RCC 7860 (cell line): ENCODE measurements around the gene CEACAM16.
"Not testable (repeated sequence)": the region's sequence is repeated elsewhere in the genome, so short reads cannot be mapped to it uniquely, and the experiment has no call there.

ENCODE experiments used
- DNase-seq: peaks from one replicate; pipeline ENCODE4 v3.0.0-alpha.2; 2015; ENCODE audit warnings: low spot score
- FAIRE-seq: peaks from 2 replicates; lab custom pipeline; 2012; peaks lifted over from hg19 to GRCh38; lab: Jason Lieb, UNC

CEACAM16 gene

DNA sequence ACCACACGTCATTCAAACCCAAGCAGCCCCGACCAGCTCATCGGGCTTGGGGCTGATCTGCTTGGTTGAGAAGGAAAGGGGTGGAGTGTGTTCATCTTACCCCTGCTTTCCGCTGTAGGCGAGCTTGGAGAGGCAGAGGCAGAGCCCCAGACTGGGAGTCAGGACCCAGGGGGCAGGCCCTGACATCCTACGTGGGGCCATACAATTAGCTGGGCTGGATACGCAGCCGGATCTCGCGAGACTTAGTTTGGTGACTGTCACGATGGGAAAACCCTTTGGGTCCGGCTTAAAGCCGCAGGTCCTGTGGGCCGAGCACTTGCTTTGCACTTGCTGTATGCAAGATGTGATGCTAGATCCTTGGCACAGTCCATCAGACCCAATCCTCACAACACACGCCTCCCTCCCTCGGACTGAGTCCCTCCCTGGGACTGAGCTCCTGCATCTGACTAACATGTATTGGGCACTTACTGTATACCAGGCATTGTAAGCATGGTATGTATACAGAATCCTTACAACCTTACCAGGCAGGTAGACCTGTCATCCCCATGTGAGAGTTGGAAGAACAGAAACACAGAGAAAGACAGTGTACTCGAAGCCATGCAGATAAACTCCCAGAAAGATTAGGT is 3.7 kb downstream of the CEACAM16 start:
- DNase-seq (no peak), FAIRE-seq (no peak)

DNA sequence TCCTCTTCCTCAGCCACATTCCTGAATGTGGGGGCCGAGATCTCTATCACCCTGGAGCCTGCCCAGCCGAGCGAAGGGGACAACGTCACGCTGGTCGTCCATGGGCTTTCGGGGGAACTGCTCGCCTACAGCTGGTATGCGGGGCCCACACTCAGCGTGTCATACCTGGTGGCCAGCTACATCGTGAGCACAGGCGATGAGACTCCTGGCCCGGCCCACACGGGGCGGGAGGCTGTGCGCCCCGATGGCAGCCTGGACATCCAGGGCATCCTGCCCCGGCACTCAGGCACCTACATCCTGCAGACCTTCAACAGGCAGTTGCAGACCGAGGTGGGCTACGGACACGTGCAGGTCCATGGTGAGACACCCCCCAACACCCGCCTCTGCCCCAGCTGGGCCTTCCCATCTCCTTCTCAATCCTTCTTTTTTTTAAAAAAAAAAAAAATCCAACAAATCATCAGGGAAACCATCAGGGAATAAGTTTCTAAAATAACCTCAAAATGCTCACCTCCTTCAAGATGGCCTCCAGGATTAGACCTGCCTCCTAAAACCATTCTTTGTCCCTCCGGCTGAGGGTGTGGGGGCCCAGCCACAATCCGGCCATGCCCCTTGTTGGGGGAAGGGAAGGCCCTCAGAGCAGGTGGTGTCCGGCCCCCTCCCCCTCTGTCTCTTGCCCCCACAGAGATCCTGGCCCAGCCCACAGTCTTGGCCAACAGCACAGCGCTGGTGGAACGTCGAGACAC is 4.6 kb downstream of the CEACAM16 start:
- no peak for FAIRE-seq
- no peak for DNase-seq

DNA sequence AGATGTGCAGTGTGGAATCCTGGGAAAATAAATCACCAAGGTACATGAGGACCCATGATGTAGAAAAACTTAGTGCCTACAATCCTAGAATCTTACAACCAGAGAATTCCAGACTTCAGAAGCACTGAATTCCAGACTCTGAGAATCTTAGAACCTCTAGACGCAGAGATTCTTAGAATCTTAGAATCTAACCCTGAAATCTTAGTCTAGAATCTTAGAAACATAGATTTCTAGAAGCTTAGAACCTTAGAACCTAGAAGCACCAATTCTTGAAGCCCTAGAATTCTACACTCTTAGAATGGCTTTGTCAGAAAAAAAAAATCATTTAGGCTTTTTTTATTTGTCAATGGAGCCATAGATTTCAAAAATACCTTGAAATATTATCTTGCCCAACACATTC is 6.0 kb downstream of the CEACAM16 start:
- DNase-seq = no peak
- FAIRE-seq = no peak

DNA sequence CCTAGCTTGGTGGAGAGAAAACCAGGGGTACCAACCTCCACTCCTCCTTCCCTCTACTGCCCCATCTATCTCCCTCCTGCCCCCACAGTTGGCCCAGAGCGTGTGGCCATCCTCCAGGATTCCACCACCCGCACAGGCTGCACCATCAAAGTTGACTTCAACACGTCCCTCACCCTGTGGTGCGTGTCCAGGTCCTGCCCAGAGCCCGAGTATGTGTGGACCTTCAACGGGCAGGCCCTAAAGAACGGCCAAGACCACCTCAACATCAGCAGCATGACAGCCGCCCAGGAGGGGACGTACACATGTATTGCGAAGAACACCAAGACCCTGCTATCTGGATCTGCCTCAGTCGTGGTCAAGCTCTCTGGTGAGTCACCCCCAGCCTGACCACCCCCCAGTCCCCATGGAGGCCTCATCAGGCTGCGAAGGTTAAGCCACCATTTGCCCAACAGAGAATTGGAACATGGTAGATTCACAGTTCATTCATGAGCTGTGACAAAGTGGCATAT is 6.6 kb downstream of the CEACAM16 start:
- DNase-seq = no peak
- no peak for FAIRE-seq

DNA sequence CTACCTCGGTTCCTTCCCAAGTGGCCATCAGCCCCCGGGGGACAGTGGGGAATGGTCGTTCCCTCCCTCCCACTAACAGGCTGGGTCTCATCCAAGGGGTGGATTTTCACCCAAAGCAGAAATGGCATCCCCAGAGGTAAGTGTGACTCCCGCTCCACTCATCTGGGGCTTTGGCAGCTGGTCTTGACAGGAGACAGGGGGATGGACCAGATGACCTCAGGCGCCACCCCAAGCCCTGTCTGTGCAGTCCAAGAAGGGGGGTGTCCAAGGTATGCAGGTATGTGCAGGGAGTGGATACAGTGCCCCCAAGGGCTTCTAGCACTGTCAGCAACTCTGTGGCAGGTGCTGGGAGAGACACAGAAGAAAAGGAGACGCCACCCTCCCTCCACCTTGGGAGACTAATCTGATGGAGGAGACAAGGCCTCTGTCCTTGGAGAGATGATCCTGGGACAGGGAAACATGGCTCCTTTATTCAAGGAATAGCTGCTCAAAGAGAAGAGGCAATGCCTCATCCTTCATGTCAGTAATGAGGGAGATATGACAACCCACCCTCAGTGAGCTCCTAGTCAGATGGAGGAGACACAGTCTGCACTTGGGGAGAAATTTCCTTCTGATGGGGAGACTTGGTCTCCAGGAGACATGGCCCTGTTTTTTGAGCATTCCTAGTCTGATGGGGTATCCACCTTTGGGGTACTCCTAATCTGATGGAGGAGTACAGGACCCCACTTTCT is 7.7 kb downstream of the CEACAM16 start:
- FAIRE-seq = no peak

DNA sequence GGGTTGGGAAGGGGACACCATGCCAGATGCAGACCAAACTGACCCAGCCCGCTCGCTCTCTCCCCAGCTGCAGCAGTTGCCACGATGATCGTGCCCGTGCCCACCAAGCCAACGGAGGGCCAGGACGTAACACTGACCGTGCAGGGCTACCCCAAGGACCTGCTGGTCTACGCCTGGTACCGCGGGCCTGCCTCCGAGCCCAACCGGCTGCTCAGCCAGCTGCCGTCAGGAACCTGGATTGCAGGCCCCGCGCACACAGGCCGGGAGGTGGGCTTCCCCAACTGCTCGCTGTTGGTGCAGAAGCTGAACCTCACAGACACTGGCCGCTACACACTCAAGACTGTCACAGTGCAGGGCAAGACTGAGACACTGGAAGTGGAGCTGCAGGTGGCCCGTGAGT is 8.8 kb downstream of the CEACAM16 start:
- no peak for DNase-seq

More for the DNA sequence above, 7.7 kb downstream of the CEACAM16 start:
- DNase-seq = no peak

DNA sequence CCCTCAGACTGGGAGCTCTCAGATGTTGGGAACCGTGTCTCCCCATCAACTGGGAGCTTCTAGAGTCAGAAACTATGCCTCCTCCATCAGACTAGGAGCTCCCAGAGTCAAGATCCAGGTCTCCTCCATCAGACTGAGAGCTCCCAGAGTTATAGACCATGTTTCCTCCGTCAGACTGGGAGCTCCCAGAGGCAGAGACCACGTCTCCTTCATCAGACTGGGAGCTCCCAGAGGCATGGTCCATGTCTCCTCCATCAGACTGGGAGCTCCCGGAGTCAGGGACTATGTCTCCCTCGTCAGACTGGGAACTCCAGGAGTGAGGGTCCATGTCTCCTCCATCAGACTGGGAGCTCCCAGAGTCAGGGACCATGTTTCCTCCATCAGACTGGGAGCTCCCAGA is 10.0 kb downstream of the CEACAM16 start:
- FAIRE-seq = no peak
- DNase-seq = no peak

More for the DNA sequence above, 8.8 kb downstream of the CEACAM16 start:
- FAIRE-seq = no peak

DNA sequence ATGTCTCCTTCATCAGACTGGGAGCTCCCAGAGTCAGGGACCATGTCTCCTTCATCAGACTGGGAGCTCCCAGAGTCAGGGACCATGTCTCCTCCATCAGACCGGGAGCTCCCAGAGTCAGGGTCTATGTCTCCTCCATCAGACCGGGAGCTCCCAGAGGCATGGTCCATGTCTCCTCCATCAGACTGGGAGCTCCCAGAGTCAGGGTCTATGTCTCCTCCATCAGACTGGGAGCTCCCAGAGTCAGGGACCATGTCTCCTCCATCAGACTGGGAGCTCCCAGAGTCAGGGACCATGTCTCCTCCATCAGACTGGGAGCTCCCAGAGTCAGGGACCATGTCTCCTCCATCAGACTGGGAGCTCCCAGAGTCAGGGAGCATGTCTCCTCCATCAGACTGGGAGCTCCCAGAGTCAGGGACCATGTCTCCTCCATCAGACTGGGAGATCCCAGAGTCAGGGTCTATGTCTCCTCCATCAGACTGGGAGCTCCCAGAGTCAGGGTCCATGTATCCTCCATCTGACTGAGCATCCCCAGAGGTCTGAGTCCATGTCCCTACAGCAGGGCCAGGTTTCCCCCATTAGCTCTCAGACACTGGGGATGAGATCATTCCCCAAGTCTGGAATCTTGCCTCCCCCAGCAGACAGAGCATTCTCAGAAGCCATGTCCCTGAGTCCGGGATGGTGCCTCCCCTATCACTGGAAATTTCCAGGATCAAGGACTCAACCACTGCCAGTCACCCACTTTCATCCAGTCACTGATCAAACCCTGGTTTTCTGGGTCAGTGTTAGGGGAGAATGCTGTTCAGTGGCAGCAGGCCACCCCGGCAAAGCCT is 10.7 kb downstream of the CEACAM16 start:
- not testable (repeated sequence) for DNase-seq, FAIRE-seq

DNA sequence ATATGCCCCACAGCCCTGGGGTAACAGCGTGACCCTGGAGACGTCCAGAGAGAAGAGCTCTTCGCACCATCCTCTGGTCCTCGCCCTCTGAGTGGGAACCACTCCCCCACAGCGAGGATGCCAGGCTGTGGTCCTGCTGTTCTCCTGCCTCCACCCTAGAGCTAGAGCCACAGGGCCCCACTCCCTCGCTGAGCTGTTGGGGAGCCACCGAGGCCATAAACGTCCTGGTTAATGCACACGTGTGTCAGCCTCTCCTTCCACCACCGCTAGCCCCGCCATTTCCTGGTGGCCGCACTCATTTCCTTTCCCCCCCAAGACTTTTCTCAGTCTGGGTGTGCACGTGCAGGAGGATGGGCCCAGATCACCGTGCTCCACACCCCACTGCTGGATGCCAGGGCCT is 11.5 kb downstream of the CEACAM16 start:
- DNase-seq (no peak), FAIRE-seq (no peak)

DNA sequence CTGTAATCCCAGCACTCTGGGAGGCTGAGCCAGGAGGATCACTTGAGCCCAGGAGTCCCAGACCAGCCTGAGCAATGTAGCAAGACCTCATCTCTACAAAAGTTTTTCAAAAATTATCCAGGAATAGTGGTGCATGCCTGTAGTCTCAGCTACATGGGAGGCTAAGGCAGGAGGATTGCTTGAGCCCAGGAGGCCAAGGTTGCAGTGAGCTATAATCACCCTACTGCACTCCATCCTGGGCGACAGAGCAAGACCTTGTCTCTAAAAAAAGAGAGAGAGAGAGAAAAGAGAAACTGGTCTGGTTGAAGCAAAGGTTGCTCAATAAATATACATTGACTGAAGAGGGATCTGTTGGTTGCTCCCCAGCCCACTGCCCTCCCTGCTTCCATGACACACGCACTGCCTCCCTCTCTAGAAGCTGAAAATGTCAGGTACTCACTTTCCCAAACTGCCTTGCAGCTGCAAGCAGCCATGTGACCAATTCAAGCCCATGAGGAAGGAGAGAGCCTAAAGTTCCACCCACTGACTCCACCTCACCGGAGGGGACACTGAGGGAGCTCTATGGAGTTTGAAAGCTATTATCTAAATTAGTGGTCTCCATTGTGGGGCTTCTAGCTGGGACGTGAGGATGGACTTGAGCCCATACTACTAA is 14.0 kb downstream of the CEACAM16 start:
- DNase-seq = no peak
- FAIRE-seq = no peak

DNA sequence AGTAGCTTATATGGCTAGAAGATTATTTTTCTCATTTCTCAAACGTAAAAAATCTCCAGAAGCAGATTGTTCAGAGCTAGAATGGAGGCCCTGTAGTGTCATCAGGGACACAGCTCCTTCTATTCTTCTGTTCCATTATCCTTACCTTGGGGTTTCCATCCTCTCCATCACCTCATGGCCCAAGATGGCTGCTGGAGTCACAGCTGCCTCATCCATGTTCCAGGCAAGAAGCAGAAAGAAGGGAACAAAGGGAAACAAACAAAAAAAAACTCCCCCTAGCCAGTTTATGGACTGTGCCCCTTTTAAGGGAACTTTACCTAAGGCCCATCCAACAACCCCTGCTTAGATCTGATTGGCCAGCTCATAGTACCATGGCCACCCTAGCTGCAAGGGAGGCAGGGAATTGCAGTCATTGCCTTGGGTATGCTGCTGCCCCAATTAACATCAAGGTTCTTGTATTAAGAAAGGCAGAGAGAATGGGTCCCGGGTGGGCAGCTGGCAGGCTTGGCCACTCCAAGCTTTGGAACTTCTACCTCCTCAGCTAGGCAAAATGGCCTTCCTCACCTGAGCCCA is 15.7 kb downstream of the CEACAM16 start:
- DNase-seq (no peak), FAIRE-seq (no peak)

DNA sequence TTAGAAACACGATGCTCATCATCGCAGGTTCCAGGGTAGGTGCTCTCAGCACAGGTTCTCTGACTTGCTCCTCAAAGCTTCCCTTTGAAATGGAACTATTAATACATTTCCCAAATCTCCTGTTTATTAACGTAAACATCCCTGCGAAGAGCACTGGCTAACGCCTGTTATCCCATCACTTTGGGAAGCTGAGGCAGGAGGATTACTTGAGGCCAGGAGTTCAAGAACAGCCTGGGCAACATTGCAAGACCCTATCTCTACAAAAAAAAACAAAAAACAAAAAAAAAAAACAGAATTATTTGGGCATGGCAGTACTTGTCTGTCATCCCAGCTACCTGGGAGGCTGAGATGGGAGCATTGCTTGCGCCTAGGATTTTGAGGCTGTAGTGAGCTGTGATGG is 18.7 kb downstream of the CEACAM16 start:
- DNase-seq (no peak), FAIRE-seq (no peak)

DNA sequence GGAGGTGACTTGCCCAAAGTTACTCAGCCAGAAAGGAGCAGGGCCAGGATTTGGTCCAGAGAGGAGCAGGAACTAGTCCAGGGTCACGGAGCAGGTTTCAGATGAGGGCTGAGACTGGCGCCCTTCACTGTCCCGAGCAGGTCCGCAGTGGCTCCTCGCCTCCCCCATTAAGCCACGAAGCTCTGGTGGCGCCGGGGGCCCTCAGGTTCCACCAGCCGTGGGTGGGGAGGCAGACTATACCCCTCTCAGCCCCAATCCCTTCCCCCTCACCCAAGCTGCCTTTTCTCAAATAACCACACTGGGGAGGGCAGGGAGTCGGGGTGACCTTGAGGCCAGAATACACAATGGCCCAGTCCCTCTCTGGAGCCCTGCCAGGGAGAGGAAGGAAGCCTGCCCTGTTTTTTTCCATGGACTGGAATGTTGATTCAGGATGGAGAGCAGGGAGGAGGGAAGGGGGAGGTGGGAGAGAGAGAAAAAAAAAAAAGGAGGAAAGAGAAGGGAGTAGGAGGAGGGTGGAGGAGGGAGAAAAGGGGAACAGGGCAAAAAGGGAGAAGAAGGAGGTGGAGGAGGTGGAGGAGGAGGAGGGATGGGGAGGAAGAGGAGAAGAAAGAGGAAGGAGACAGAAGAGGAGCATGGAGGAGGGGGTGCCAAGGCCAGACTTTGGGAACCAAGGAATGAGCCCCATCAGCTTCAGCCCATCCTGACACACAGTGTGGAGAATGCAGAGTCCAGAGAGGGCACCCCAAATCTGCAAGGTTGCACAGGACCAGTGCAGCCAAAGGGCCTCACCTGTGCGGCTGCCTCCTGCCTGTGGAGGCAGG is 19.7 kb downstream of the CEACAM16 start:
- FAIRE-seq (peak; percentile 11), DNase-seq (peak; percentile 32)

DNA sequence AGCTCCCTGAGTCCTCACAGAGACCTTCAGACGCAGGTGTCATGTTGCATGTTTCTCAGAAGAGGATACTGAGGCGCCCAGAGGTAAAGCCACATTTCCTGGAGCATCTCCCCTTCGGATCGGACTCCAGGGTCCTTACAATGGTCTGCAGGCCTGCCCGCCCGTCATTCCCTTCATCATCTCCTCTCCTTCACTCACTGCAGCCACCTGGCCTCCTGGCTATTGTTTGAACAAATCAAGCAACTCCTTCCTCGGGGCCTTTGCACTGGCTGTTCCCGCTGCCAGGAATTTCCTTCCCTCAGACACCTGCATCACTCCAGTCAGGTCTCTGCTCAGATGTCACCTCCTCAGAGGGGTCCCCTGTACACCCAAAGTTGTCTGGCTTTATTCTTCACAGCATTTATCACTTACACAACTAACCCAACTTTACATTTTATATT is 20.3 kb downstream of the CEACAM16 start:
- FAIRE-seq = no peak

DNA sequence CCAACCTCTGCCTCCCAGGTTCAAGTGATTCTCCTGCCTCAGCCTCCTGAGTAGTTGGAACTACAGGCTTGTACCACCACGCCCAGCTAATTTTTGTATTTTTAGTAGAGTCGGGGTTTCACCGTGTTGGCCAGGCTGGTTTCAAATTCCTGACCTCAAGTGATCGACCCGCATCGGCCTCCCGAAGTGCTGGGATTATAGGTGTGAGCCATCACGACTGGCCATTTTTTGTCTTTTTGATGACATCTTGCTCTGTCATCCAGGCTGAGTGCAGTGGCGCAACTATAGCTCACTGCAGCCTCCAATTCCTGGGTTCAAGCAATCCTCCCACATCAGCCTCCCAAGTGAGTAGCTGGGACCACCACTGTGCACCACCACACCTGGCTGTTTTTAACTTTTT is 21.4 kb downstream of the CEACAM16 start:
- DNase-seq, FAIRE-seq: not testable (repeated sequence)

More for the DNA sequence above, 20.3 kb downstream of the CEACAM16 start:
- no peak for DNase-seq

DNA sequence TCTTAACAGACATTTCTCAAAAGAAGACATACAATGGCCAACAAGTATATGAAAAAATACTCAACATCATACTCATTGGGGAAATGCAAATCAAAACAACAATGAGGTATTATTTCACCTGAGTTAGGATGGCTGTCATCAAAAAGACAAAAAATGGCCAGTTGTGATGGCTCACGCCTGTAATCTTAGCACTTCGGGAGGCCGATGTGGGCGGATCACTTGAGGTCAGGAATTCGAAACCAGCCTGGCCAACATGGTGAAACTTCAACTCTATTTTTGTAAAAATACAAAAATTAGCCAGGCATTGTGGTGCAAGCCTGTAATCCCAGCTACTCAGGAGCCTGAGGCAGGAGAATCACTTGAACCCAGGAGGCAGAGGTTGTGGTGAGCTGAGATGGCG is 22.0 kb downstream of the CEACAM16 start:
- DNase-seq (no peak), FAIRE-seq (no peak)

DNA sequence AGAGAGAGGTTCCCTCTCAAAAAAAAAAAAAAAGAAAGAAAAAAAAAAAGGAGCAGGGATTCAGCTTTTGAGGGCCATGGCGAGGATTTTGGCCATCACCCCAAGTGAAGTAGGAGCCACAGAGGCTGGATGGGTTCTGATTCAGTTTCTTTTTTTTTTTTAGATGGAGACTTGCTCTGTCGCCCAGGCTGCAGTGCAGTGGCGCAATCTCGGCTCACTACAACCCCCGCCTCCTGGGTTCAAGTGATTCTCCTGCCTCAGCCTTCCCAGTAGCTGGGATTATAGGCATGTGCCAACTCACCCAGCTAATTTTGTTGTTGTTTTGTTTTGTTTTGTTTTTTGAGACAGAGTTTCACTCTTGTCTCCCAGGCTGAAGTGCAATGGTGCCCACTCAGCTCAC is 22.4 kb downstream of the CEACAM16 start:
- DNase-seq, FAIRE-seq: not testable (repeated sequence)

DNA sequence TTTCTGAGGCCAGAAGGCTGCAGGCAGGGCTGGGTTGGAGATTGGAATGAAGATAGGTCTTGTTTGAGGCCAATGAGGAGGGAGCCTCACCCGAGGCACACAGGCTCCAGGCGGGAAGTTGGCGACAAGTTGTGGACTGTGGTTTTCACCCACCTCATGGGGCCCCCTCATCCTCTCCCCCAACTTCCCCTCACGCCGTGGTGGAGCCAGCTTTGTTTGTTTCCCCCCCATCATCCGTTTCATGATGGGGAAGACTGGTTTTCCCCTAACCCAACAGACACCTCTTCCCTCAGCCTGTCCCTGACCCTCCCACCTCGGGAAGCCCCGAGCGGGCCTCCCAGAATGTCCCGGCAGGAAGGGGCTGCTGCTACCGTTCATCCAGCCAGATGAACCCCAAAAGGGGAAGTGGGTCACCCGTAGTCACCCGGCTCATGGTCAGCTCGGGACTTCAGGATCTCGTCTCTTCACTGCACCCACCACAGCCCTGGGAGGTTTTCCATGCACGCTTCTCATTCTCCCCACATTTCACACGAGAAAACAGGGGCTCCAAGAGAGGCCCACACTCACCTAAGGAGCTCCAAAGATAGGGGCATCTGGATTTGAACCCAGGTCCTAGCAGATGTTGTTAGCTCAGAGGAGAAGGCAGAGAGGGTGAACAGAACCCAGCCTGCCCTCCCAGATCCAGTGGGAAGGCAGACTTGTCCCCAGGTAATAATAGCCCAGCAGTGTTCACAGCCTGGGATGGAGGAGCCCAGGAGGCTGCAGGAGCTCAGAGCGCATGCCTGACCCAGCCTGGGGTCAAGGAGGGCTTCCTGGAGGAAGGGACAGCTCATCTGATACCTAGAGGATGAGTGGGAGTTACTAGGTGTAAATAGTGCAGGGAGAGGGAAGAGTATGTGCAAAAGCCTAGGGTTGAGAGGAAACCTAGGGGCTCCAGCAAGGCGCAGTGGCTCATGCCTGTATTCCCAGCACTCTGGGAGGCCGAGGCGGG is 23.5 kb downstream of the CEACAM16 start:
- DNase-seq = no peak

More for the DNA sequence above, 23.5 kb downstream of the CEACAM16 start:
- no peak for FAIRE-seq
